AG04450 (cell line): ENCODE measurements around the gene DUT. TPM values are rescaled to one million over a fixed set of nuclear protein-coding genes. Genes with fewer than 3 reads are reported as not detected.

ENCODE experiments used
- CTCF ChIA-PET: fragments of 300-600, 350-600 bp; formaldehyde crosslinking; extraction: SDS; loops from one replicate; lab custom pipeline; 2022; ENCODE audit warnings: antibody characterized with exemption, inconsistent platforms; lab: Charles Lee
- POLR2A ChIA-PET: fragments of 350-600 bp; formaldehyde crosslinking; extraction: SDS; loops from one replicate; lab custom pipeline; 2021; ENCODE audit warnings: antibody characterized with exemption, inconsistent platforms; lab: Yijun Ruan, JAX
- DNase-seq: peaks from one replicate; pipeline ENCODE4 v3.0.0-alpha.2; 2011; ENCODE audit warnings: low read depth, low spot score
- H3K27ac ChIP-seq: one replicate; pipeline ENCODE4 v1.5.1; 2012; ENCODE audit warnings: low read depth, low read length, control low read depth
- H3K27me3 ChIP-seq: one replicate; pipeline ENCODE4 v1.6.0; 2012; ENCODE audit warnings: low read length; ENCODE audit not compliant: control insufficient read depth, insufficient read depth
- H3K4me3 ChIP-seq: 2 replicates; pipeline ENCODE4 v1.5.1; 2011; ENCODE audit warnings: mild to moderate bottlenecking, low read depth, low read length, control low read depth
- H3K9me3 ChIP-seq: 2 replicates; pipeline ENCODE4 v1.5.1; 2012; ENCODE audit warnings: low read length; ENCODE audit not compliant: control insufficient read depth, insufficient read depth
- CTCF ChIP-seq: IDR thresholded peaks from 2 replicates; pipeline ENCODE4 v1.5.1; 2011; ENCODE audit warnings: low read depth, low read length, control low read depth, inconsistent platforms
- polyA minus RNA-seq: library from RNA; depleted of rRNA, polyadenylated mRNA; stranded (reverse); fragments of >200 nt; gene quantifications from 2 replicates; pipeline ENCODE4 v1.2.3, GENCODE V29; 2011; rRNA and poly(A)+ RNA removed
- polyA plus RNA-seq: library from polyadenylated mRNA; depleted of rRNA; stranded (reverse); fragments of >200 nt; gene quantifications from 2 replicates; pipeline ENCODE4 v1.2.3, GENCODE V29; 2011; rRNA removed

The DUT gene
- polyA plus RNA-seq (35.9 and 52.8 TPM in 2 replicates), polyA minus RNA-seq (4.6 and 8.8 TPM in 2 replicates)

GRCh38 chr15:48330855-48331795 is at the start of gene DUT:
Gene DUT (plus strand): TSS chr15:48331429. CDS start chr15:48331516, 87 bp downstream.
- ChIA-PET POLR2A (no interaction called here), CTCF (interaction anchor here (0.6 to 1.4 kb wide), 4 partner anchors 21 to 1135 kb away, joined by 3 to 9 read pairs (median 4); no protein-coding TSS in a partner anchor)
- peak; percentile 34 for DNase-seq

GRCh38 chr15:48281674-48282073 is 49.6 kb upstream of the DUT start:
- CTCF ChIA-PET = interaction anchor here (1.7 kb wide), 1 partner anchor 13 kb away, joined by 5 read pairs; no protein-coding TSS in a partner anchor
- Histone ChIP-seq H3K4me3 (no peak overlapping the region), H3K27me3 (peaks cover 4% of the 10 kb centered on the region), H3K9me3 (no peaks in the 10 kb centered on the region), H3K27ac (no peak overlapping the region)
- POLR2A ChIA-PET = no interaction called here
- TF ChIP-seq CTCF = peak; percentile 43
- peak; percentile 4 for DNase-seq

More at GRCh38 chr15:48330855-48331795, at the start of gene DUT:
- Histone ChIP-seq H3K27me3 (no peaks in the 10 kb centered on the region), H3K9me3 (no peaks in the 10 kb centered on the region), H3K4me3 (peak within 1 kb of the TSS; percentile 82), H3K27ac (peak within 1 kb of the TSS; percentile 93)
- TF ChIP-seq CTCF = peak; percentile 10; the same call in 1 of the 2 replicates

GRCh38 chr15:48282216-48282615 is 49.0 kb upstream of the DUT start:
- no peak overlapping the region for H3K4me3 ChIP-seq
- POLR2A ChIA-PET = no interaction called here
- no peak overlapping the region for H3K27ac ChIP-seq
- CTCF ChIA-PET = interaction anchor here (1.7 kb wide), 1 partner anchor 14 kb away, joined by 5 read pairs; no protein-coding TSS in a partner anchor
- TF ChIP-seq CTCF = no peak
- no peaks in the 10 kb centered on the region for H3K27me3 ChIP-seq
- DNase-seq = no peak
- no peaks in the 10 kb centered on the region for H3K9me3 ChIP-seq

GRCh38 chr15:48283396-48284145 is 47.7 kb upstream of the DUT start:
- CTCF ChIA-PET = interaction anchor here (5.8 kb wide), 1 partner anchor 1088 kb away, joined by 47 read pairs; no protein-coding TSS in a partner anchor
- no peaks in the 10 kb centered on the region for H3K27me3 ChIP-seq
- no peak for DNase-seq

More at GRCh38 chr15:48283396-48284145, 47.7 kb upstream of the DUT start:
- TF ChIP-seq CTCF = no peak
- H3K4me3 ChIP-seq = no peak overlapping the region
- H3K27ac ChIP-seq = no peak overlapping the region
- POLR2A ChIA-PET = no interaction called here
- no peaks in the 10 kb centered on the region for H3K9me3 ChIP-seq
